NCI-H460 (cell line): ENCODE results near the gene MAB21L2. TPM values are rescaled to one million over a fixed set of nuclear protein-coding genes. Genes with fewer than 3 reads are reported as not detected.

ENCODE experiments used
- DNase-seq: peaks from one replicate; pipeline ENCODE4 v3.0.0-alpha.2; 2016; ENCODE audit warnings: low read depth; ENCODE audit errors: extremely low read depth
- total RNA-seq: library from RNA; depleted of rRNA; stranded (reverse); fragments of >200 nt; shearing (Covaris generic); gene quantifications from 2 replicates; pipeline ENCODE4 v1.2.3, GENCODE V29; 2014

Gene MAB21L2
- total RNA-seq, 1 experiment from 2014 or later = not detected

GRCh38 chr4:150599547-150599946, 17.6 kb downstream of the MAB21L2 start:
- no peak for DNase-seq

DNA sequence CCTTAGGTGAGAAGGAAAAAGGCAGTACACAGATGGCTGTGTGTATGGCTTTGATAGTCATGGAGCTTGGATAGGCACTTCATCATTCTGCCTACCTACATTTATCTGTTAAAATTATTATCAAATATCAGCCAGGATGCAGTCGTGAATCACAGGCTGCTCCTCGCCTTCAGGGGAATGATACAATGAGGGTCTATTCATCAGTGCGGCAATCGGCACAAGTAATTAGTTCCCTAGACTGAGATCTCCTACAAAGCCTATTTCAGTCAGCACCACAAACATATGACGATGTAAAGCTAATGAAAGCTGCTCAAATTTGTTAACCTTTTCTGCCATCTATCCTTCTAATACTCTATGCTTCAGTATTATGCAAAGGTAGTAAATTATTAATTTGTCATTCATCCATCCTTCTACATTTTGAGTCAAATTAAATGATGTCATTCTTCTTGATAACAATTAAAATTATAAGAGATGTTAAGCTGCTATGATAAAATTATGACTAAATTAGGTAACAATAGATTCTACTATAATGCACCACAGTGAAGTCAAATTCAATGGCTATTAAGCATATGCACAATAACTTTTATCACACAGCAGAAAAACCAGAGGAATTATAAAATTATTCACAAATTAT, 19.0 kb downstream of the MAB21L2 start:
- no peak for DNase-seq

DNA sequence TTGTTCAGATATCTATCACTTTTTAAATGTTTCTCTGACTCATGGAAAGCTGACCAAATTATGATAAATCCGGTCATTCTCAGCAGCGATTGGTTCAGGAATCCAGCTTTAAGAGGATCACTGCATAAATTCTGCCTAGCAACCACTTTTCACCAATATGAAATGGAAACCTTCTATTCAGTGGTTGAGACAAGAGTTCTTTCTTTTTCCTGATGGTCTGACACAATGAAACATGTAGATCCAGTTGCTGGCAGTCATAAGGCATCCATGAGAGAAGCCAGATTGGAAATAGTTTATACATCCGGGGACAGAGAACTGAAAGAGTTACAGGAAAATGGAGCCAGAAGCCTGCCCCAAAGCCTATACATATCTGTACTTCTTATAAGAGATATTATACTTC, 27.2 kb downstream of the MAB21L2 start:
- no peak for DNase-seq

DNA sequence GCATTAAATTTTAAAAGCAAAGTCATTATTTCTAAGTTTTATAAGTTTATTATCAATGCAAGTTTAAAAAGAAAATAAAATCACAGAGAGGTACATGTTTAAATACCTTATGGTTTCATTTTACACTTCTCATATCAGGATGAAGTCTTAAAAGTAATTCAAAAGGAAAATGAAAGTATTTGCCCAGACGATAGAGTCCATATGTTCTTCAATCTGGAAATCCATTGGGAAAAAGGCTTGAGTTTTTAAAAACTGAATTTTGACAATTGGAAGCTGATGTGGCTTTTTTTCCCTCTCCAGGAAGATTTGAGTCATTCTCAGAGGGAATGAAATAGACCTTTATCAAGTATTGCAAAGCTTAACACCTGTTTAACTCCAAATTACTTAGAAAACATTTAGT, 37.1 kb downstream of the MAB21L2 start:
- DNase-seq = no peak

DNA sequence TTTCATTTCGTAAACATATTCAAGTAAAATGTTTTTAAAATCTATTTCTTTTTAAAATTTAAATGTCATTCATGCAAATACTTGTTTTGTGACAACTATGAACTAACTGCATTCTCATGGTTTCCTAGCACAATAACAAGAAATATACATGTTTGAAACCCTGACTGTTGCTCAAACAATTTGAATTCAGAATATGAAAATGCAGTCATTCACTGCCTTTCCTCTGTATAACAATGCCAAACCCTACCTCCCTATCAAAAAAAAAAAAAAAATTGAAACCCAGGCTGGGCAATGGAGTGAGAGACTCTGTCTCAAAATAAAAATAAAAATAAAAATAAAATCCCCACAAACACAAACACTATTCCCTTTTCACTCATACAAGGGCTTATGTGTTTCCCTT, 42.1 kb downstream of the MAB21L2 start:
- DNase-seq = no peak

DNA sequence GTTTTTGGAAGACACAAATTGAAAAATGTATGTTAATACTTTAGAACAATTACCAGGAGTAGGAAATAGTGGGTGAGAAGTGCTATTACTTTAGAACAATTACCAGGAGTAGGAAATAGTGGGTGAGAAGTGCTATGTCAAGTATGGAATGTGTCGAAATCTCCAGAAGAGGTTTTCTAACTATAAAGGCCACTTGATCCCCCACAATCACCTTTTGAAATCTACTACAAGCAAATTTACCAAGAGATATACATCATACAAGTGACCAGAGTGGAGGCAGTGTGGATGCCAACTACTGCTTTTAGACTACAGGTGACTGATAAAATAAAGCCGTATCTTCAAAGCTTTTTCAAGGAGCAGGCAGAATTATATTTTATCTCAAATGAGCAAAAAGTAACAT, 43.1 kb downstream of the MAB21L2 start:
- no peak for DNase-seq

- DNase-seq = no peak
These were observed 46.1 kb downstream of the MAB21L2 start for GRCh38 chr4:150628073-150628472.

DNA sequence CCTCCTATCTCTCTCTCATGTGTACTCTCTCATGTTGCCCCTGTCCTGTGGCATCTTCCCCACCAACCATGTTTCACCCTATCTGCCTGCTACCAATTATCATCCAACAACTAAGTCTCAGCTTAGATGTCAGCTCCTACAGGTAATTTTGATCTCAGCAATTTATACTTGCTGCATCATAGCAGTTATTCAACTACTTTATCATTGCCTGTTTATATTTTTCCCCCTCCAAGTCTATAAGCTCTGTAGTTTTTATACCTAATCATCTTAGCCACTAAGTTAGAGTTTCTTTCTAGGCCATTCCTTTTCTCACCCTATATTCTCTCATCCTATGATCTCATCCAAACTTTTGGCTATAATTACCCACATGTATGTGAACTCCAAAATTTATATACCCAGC, 50.7 kb downstream of the MAB21L2 start:
- no peak for DNase-seq
